GM19099 (cell line): ENCODE results near the gene FRMD4B.

Experiments used
- POLR2A ChIP-seq: IDR thresholded peaks from 3 replicates; pipeline ENCODE4 v1.6.1; 2011; ENCODE audit warnings: low read depth; ENCODE audit not compliant: insufficient read length; ENCODE audit errors: extremely low read depth

The FRMD4B gene

GRCh38 chr3:69201658-69202057 lies 184.2 kb downstream of the FRMD4B start:
- TF ChIP-seq POLR2A = no peak

- no peak for TF ChIP-seq POLR2A
These were observed 185.4 kb downstream of the FRMD4B start for GRCh38 chr3:69200384-69201068.

GRCh38 chr3:69199942-69200341 lies 185.9 kb downstream of the FRMD4B start:
- no peak for TF ChIP-seq POLR2A

GRCh38 chr3:69197922-69198530 lies 187.9 kb downstream of the FRMD4B start:
- TF ChIP-seq POLR2A = no peak

- no peak for TF ChIP-seq POLR2A
These were observed 188.4 kb downstream of the FRMD4B start for GRCh38 chr3:69197455-69197854.

- TF ChIP-seq POLR2A = no peak
These were observed 189.0 kb downstream of the FRMD4B start for GRCh38 chr3:69196876-69197275.

GRCh38 chr3:69194431-69195165 lies 191.3 kb downstream of the FRMD4B start:
- TF ChIP-seq POLR2A = no peak

- no peak for TF ChIP-seq POLR2A
These were observed 192.1 kb downstream of the FRMD4B start for GRCh38 chr3:69193749-69194148.

- no peak for TF ChIP-seq POLR2A
These were observed 194.4 kb downstream of the FRMD4B start for GRCh38 chr3:69191516-69191915.

GRCh38 chr3:69189487-69189886 lies 196.4 kb downstream of the FRMD4B start:
- TF ChIP-seq POLR2A = no peak

GRCh38 chr3:69186575-69187093 lies 199.3 kb downstream of the FRMD4B start:
- no peak for TF ChIP-seq POLR2A

- TF ChIP-seq POLR2A = no peak
These were observed 203.1 kb downstream of the FRMD4B start for GRCh38 chr3:69182588-69183316.

GRCh38 chr3:69181592-69182211 lies 204.2 kb downstream of the FRMD4B start:
- no peak for TF ChIP-seq POLR2A

GRCh38 chr3:69180869-69181591 lies 204.9 kb downstream of the FRMD4B start:
- no peak for TF ChIP-seq POLR2A

GRCh38 chr3:69179740-69180372 lies 206.0 kb downstream of the FRMD4B start:
- TF ChIP-seq POLR2A = no peak
